Stimulated activated CD8-positive, alpha-beta memory T cell treated with anti-CD3 and anti-CD28 coated beads, Interleukin-2, amount 100 ng/mL, for 48 hours (primary cell): Measurements from ENCODE around the gene USP31.

Experiments
- DNase-seq, 2 donors: peaks; one replicate each; pipeline ENCODE4 v3.0.0-alpha.2; 2020; ENCODE audit warnings: low read depth in 2 of 2

The USP31 gene

GRCh38 chr16:23134274-23134673, 15.0 kb downstream of the USP31 start:
- DNase-seq = no peak

GRCh38 chr16:23132775-23133463, 16.3 kb downstream of the USP31 start:
- no peak for DNase-seq

DNA sequence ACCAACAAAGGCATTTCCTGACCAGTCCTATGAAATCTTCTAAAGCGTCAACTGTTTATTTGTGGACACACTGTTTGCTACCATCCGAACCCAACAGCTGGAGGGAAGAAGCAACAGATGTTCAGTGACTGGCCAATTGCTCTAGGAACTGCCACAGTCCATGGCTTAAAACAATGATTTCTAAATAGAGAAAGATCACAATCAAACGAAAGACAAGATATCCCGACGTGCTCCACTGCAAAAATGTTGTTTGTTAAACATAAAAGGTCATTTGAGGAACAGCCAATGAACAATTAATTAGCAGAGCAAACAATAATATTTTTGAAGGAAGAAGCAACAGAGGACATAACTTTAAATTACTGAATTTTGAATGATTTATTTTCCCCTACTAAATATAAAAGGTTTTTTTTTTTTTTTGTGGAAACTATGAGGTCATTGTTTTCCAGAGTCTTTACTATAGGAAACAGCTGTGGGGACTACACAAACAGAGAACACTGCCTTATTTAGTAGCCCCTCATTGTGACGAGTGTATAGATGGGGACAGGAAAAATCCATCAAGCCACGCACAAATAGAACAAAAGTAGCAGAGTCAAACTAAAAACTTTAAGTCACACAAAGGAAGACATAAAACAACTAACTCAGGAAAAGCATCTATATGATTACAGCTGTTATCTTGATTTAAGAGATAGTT, 17.2 kb downstream of the USP31 start:
- no peak for DNase-seq

DNA sequence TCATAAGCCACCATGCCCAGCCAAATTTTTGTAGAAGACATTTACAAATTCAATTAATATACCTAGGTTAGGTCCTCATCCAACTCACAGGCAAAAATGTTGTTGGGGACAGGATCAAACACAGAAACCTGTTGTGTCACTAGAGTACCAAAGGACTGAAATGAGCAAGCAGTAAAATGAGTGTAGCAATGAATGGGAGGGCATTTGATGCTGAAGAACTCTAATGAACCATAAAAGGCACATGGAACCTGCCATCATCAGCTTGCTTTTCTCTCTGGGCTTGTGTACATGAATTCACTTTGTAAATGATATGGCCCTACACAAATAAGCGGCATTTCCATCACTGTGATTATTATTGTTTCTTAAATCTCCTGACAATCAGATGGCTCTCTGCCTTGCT, 17.8 kb downstream of the USP31 start:
- no peak for DNase-seq

GRCh38 chr16:23131036-23131435, 18.2 kb downstream of the USP31 start:
- no peak for DNase-seq

GRCh38 chr16:23129686-23130085, 19.6 kb downstream of the USP31 start:
- DNase-seq = no peak

DNA sequence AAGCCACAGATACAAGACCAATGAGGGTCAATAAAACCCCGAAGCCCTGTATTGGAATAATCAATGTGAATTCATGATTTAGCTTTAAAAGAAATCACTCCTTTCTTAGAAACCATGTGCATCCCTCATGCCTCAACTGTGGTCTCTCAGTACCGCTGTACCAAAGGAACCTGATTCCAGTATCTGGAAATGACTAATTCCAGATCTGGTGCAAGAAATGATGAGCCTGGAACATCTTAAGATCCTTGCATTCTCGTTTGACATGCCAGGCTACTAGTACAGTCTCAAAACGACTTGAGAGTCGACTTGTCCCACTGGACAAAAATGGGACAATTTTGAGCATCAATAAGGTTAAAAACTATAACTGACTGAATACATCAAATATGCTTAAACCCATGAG, 21.2 kb downstream of the USP31 start:
- DNase-seq = no peak

GRCh38 chr16:23125277-23125676, 24.0 kb downstream of the USP31 start:
- DNase-seq = no peak

DNA sequence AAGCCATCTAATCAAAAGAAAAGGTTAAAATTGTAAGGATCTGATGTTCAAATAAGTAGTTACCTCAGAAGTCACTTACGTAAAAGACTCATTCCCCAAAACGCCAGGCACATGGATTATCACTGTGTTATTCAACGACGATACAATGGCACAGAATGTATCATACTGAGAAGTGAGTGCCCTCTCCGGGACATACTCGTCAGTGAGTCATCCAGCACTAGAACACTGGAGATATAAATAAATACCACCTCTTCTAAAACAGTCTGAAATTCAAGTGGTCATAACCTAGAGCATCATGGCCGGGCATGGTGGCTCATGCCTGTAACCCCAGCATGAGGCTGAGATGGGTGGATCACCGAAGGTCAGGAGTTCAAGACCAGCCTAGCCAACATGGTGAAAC, 24.9 kb downstream of the USP31 start:
- DNase-seq = no peak

DNA sequence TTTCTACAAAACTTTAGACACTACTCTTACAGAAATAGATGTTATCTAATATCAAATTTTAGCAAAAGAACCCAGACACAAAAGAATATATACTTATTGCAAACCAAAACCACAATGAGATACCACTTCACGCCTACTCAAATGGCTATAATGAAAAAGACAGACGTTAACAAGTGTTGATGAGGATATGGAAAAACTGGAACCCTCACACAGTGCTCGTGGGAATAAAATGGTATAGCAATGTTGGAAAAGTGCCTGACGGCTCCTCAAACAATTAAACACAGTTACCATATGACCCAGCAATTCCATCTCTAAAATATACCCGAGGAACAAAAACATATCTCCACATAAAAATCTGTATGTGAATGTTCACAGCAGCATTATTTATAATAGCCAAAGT, 27.1 kb downstream of the USP31 start:
- no peak for DNase-seq

GRCh38 chr16:23121024-23121423, 28.2 kb downstream of the USP31 start:
- DNase-seq = no peak

GRCh38 chr16:23120562-23120961, 28.7 kb downstream of the USP31 start:
- no peak for DNase-seq

- DNase-seq = no peak
Observed at GRCh38 chr16:23119570-23119969, 29.7 kb downstream of the USP31 start.

DNA sequence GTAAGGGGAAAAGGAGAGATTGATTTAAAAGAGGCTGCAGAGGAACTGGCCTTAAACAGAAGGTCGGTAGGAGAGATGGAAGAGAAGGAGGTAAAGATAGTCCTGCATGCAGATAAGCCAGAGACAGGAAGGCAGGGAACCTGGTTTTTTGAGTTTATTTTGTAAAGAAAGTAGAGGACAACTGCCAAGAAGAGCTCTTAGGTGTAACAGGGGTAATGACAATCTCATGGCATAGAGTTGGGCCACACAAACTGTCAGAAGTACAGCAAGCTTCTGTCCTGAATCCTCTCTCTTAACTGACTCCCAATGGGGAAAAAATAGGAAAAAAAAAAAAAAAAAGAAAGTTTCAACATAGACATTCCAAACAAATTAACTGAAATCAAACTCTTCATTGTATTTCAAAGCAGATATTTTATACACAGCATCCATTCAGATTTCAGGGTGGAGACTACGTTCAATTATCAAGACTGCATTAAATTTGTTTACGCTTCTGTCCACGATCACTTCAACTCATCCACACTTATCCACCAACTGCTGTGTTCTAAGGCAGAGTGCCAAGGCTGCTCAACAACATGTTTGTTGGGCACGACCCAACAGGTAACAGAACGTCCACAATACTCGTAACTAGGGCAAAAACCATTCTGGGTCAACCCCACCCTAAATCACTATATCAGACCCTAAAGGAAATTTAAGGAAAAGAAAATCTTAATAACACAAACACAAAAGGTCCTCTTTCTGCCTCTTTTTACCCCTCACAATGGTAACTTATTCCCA, 34.9 kb downstream of the USP31 start:
- DNase-seq = no peak

- no peak for DNase-seq
Observed at GRCh38 chr16:23113185-23113584, 36.1 kb downstream of the USP31 start.

GRCh38 chr16:23110257-23110899, 38.9 kb downstream of the USP31 start:
- no peak for DNase-seq

GRCh38 chr16:23107936-23108335, 41.3 kb downstream of the USP31 start:
- DNase-seq = no peak

DNA sequence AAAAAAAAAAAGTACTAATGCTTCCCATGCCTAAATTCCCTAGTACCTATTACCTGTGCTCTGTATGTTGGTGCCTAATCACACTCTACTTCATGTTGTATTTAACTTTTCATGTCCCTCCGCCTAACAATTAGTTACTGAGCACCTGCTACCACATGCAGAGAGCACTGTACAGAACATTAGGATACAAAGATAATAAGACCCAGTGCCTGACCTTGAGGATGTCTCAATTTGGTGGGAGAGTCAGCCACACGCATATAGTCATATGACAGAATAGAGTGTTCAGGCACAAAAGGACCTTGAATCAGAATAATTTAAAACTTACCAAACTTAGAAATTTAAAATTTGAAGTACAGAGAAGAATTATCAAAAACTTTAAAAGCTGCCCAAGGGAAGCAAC, 42.1 kb downstream of the USP31 start:
- no peak for DNase-seq

DNA sequence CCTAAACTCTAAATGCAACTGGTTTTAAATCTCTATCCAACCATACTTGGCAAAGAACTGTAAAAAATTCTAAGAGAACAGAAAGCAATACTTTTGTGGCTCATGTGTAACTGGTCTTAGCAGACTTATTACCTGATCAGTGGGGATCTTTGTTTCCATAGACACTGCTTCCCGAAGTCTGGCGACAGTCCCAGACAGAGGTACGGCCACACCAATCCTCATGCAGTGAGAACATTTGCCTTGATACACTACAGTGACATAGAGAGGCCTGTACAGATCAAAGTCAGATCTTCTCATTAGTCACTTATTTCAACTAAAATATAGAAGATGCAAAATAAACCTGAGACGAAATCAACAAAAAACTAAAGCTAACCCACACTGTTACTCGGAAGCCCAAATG, 43.9 kb downstream of the USP31 start:
- no peak for DNase-seq

- no peak for DNase-seq
Observed at GRCh38 chr16:23104032-23104955, 45.0 kb downstream of the USP31 start.

DNA sequence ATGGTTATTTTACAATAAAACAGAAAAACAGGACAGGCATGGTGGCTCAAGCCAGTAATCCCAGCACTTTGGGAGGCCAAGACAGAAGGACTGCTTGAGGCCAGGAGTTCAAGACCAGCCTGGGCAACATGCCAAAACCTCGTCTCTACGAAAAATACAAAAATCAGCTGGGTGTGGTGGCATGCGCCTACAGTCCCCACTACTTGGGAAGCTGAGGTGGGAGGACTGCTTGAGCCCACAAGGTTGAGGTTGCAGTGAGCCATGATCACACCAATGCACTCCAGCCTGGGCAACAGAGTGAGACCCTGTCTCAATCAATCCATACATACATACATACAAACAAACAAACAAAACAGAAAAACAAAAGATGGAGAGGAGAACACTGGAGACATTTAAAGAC, 45.6 kb downstream of the USP31 start:
- no peak for DNase-seq
